Measurements from ENCODE around the gene RGPD4. TPM values are rescaled to one million over a fixed set of nuclear protein-coding genes. Genes with fewer than 3 reads are reported as not detected.
"Not testable (repeated sequence)": the region's sequence is repeated elsewhere in the genome, so short reads cannot be mapped to it uniquely, and the experiment has no call there.

The RGPD4 gene
- 0.19 TPM for total RNA-seq
- long read RNA-seq = 0 reads

GRCh38 chr2:107826749-107827148 is at the start of gene RGPD4:
RGPD4 (plus strand) TSS chr2:107826892; CDS start chr2:107827014, 122 bp downstream.
- intact Hi-C loops (cut with DNase I); DNase-seq (ENCODE audit: low spot score): not testable (repeated sequence)

DNA sequence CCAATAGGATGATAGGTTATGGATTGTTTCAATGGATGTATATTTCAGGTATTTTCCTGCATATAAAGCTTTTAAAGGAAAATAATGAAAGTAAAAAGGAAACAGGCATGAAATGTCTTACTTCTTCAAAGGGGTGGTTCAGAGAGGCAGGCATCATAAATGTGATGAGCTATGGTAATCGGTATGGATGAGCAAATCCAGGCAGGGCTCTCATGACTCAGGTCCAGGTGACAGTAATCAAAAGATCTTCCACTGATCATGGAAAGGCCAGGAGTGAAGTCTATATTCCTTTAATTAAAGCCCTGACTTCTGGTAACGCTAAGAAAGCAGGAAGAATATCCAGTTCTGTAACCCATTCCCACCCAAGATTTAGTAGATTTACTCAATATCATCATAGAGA is 48.7 kb upstream of the RGPD4 start:
- DNase-seq (ENCODE audit: low spot score) = no peak
- intact Hi-C loops (cut with DNase I) = no loop called here

GRCh38 chr2:107785756-107786155 is 40.9 kb upstream of the RGPD4 start:
- intact Hi-C loops (cut with DNase I) = no loop called here
- no peak for DNase-seq (ENCODE audit: low spot score)

- intact Hi-C loops (cut with DNase I) = no loop called here
- no peak for DNase-seq (ENCODE audit: low spot score)
Observed at GRCh38 chr2:107790837-107791236, 35.9 kb upstream of the RGPD4 start.

DNA sequence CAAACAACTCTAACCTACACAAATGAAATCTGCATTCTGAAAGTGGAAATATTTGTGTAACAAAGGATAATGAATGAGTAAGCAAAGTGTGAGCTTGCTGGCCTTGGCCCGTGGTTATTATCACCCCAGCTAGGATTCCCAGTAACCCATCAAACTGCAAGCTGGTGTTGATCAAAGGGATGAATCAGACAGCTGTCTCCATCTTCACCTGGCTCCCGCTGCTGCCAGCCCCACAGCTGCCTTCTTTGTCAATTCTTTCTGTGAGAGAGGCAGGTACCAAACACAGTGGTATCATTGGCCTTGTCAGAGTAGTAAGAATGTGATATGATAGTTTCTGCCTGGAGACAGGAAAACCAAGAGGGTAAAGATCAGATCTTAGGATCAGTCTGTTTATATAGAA is 25.2 kb upstream of the RGPD4 start:
- intact Hi-C loops (cut with DNase I) = no loop called here
- no peak for DNase-seq (ENCODE audit: low spot score)

GRCh38 chr2:107804608-107805498 is 21.8 kb upstream of the RGPD4 start:
- intact Hi-C loops (cut with DNase I) = no loop called here
- no peak for DNase-seq (ENCODE audit: low spot score)

- intact Hi-C loops (cut with DNase I) = no loop called here
- DNase-seq (ENCODE audit: low spot score) = no peak
Observed at GRCh38 chr2:107806901-107807300, 19.8 kb upstream of the RGPD4 start.

GRCh38 chr2:107807988-107808387 is 18.7 kb upstream of the RGPD4 start:
- intact Hi-C loops (cut with DNase I) = no loop called here
- DNase-seq (ENCODE audit: low spot score) = no peak

GRCh38 chr2:107808959-107809358 is 17.7 kb upstream of the RGPD4 start:
- intact Hi-C loops (cut with DNase I) = no loop called here

GRCh38 chr2:107809835-107810234 is 16.9 kb upstream of the RGPD4 start:
- DNase-seq (ENCODE audit: low spot score) = no peak
- intact Hi-C loops (cut with DNase I) = no loop called here

More at GRCh38 chr2:107808959-107809358, 17.7 kb upstream of the RGPD4 start:
- no peak for DNase-seq (ENCODE audit: low spot score)

GRCh38 chr2:107810734-107811133 is 16.0 kb upstream of the RGPD4 start:
- intact Hi-C loops (cut with DNase I) = no loop called here
- DNase-seq (ENCODE audit: low spot score) = no peak

GRCh38 chr2:107811411-107811810 is 15.3 kb upstream of the RGPD4 start:
- intact Hi-C loops (cut with DNase I) = no loop called here
- DNase-seq (ENCODE audit: low spot score) = no peak

- no peak for DNase-seq (ENCODE audit: low spot score)
- intact Hi-C loops (cut with DNase I) = no loop called here
Observed at GRCh38 chr2:107812006-107812405, 14.7 kb upstream of the RGPD4 start.

DNA sequence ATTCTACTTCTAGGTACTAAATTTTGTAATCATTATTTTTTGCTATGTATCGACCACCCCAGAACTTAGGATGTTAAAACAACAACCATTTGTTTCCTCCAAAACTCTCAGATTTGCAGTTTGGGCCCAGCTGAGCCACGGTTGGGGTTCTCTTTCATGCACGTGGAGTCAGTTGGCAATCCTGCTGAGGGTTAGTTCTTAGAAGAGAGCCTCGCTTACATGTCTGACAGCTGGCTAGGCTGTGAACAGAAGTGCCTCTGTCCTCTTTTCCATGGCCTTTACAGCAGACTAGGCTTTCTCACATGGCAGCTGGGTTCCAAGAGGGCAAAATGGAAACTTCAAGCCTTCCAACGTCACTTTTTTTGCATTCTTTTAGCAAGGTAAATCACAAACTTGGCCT is 9.3 kb upstream of the RGPD4 start:
- DNase-seq (ENCODE audit: low spot score) = no peak
- intact Hi-C loops (cut with DNase I) = no loop called here

DNA sequence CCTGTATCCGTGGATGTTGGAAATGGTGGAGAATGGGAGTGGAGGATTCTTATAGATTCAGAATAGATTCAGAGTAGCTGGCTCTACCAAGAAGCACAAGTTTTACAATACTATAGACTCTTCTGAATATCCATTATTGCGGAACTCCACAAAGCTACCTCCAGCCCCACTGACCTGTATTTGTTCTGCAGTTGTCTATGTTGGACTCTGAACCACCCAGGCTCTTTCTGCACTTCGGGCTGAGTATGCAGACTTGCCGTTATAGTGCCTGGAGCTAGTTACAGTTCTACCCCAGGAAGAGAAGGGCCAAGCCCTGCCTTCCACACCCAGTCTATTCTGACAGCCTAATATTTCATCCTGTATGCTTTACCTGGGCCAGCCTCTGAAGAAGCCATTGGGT is 4.4 kb upstream of the RGPD4 start:
- no peak for DNase-seq (ENCODE audit: low spot score)
- intact Hi-C loops (cut with DNase I) = no loop called here

- intact Hi-C loops (cut with DNase I) = no loop called here
- no peak for DNase-seq (ENCODE audit: low spot score)
Observed at GRCh38 chr2:107824451-107825205, 2.1 kb upstream of the RGPD4 start.

DNA sequence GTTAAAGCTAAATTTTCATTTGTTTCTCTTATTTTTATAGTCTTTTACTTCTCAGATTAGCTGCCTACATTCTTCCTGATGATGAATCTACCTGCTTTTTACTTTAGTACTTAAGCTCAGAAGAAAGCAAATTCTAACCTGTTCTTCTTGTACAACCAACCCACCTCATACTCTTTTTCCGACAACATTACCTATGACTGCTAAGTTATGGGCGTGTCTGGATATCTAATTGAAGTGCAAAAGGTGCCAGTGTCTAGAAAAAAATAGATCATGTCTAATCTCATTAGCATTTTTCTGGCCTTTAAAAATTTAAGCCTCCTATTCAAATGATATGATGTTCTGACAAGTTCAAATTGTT is 1.5 kb upstream of the RGPD4 start:
- intact Hi-C loops (cut with DNase I) = no loop called here
- no peak for DNase-seq (ENCODE audit: low spot score)

- DNase-seq (ENCODE audit: low spot score); intact Hi-C loops (cut with DNase I): not testable (repeated sequence)
Observed at GRCh38 chr2:107829514-107829913, 2.8 kb downstream of the RGPD4 start.

- intact Hi-C loops (cut with DNase I); DNase-seq (ENCODE audit: low spot score): not testable (repeated sequence)
Observed at GRCh38 chr2:107833152-107833551, 6.5 kb downstream of the RGPD4 start.

- DNase-seq (ENCODE audit: low spot score); intact Hi-C loops (cut with DNase I): not testable (repeated sequence)
Observed at GRCh38 chr2:107833618-107834017, 6.9 kb downstream of the RGPD4 start.

- DNase-seq (ENCODE audit: low spot score); intact Hi-C loops (cut with DNase I): not testable (repeated sequence)
Observed at GRCh38 chr2:107916121-107916520, 89.4 kb downstream of the RGPD4 start.
